Breast epithelium (tissue), 4 donors: ENCODE data around the gene HEBP2. TPM values are rescaled to one million over a fixed set of nuclear protein-coding genes. Genes with fewer than 3 reads are reported as not detected.

Experiments used
- DNase-seq, 2 donors: peaks; one replicate each; pipeline ENCODE4 v3.0.0-alpha.2; 2019; ENCODE audit warnings: low spot score in 2 of 2
- H3K27ac ChIP-seq, 2 donors: fragments of 200-600 bp; sonication (generic) in 1 of 2; one replicate each; pipeline ENCODE4 v1.5.1; 2016 to 2019; ENCODE audit warnings: mild to moderate bottlenecking in 1 of 2
- H3K27me3 ChIP-seq, 2 donors: fragments of 200-600 bp; sonication (generic) in 1 of 2; one replicate each; pipeline versions ENCODE4 v1.5.1 to v1.6.0; 2017 to 2019; ENCODE audit warnings: control low read depth in 1 of 2, mild to moderate bottlenecking in 1 of 2
- H3K36me3 ChIP-seq: fragments of 200-600 bp; one replicate; pipeline ENCODE4 v1.5.1; 2019
- H3K4me1 ChIP-seq, 2 donors: fragments of 200-600 bp; sonication (generic); one replicate each; pipeline ENCODE4 v1.5.1; 2016 to 2019; ENCODE audit warnings: control low read depth in 1 of 2
- H3K4me3 ChIP-seq, 3 donors: fragments of 200-600 bp; sonication (generic); 1 replicate in 2 of 3; 2 replicates in 1 of 3; pipeline ENCODE4 v1.5.1; 2016 to 2019; ENCODE audit warnings: mild to moderate bottlenecking in 3 of 3, moderate library complexity in 2 of 3
- H3K9me3 ChIP-seq, 2 donors: fragments of 200-600 bp; sonication (generic) in 1 of 2; one replicate each; pipeline ENCODE4 v1.5.1; 2016 to 2019; ENCODE audit warnings: control low read depth in 1 of 2
- POLR2A ChIP-seq: fragments of 450-650 bp; IDR thresholded peaks from one replicate; pipeline ENCODE4 v1.6.1; 2016; ENCODE audit warnings: antibody characterized with exemption, mild to moderate bottlenecking, moderate library complexity
- POLR2AphosphoS5 ChIP-seq, 3 donors: sonication (generic); formaldehyde crosslinking; IDR thresholded peaks; one replicate each; pipeline ENCODE4 v1.6.1; 2017; ENCODE audit warnings: antibody characterized with exemption in 3 of 3
- intact Hi-C: fragments of 100-400 bp; cut with DNase I; formaldehyde crosslinking; loops from one replicate; pipeline ENCODE4 v1.15.1; 2023; ENCODE audit warnings: low total_unique reads
- total RNA-seq, 3 donors: library from RNA; depleted of rRNA; stranded (reverse); fragments of >200 nt; gene quantifications; one replicate each; pipeline ENCODE4 v1.1.0, GENCODE V29; 2016
- TF ChIP-seq, protein P1 (sequence below), 3 donors: fragments of 450-650 bp; IDR thresholded peaks; one replicate each; pipeline ENCODE4 v1.5.1; 2016 to 2017; ENCODE audit warnings: antibody characterized with exemption in 3 of 3, mild to moderate bottlenecking in 3 of 3, moderate library complexity in 3 of 3

HEBP2 gene
- total RNA-seq, 3 donors from 2014 or later, result 66.2 to 321 (median 72.6) TPM

DNA sequence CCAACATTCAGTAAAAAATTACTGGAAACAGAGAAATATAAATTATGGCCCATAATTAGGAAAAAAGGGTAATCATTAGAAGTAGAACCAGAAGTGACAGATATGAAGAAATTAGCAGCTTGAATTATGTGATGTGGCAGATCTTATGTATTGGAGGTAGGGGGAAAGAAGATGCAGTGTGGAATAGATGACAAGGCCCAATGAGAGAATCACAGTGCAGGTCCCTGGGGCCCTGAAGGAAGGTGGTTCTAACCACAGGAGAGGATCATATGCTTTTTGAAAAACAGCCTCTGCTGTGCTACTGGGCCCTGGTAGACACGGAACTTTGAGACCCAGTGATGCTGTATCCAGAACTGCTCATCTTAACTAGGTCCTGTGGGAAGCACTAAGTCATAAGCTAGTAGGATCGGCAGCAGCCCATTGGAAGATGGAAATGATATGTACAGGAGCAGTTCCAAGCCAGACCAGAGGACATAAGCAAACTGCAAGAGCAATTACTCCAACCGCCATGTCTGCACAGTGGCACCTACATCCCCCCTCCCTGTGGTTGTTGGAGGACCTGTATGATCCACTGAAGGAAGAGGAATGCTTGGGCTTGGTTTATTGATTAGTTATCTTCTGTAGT lies 14.2 kb downstream of the HEBP2 start:
- Histone ChIP-seq H3K4me3 (no peak overlapping the region), H3K4me1 (no peaks in the 10 kb centered on the region), H3K27ac (no peak overlapping the region), H3K27me3 (no peaks in the 10 kb centered on the region), H3K9me3 (no peaks in the 10 kb centered on the region), H3K36me3 (no peaks in the 10 kb centered on the region)
- no peak for DNase-seq
- TF ChIP-seq, protein P1, sequence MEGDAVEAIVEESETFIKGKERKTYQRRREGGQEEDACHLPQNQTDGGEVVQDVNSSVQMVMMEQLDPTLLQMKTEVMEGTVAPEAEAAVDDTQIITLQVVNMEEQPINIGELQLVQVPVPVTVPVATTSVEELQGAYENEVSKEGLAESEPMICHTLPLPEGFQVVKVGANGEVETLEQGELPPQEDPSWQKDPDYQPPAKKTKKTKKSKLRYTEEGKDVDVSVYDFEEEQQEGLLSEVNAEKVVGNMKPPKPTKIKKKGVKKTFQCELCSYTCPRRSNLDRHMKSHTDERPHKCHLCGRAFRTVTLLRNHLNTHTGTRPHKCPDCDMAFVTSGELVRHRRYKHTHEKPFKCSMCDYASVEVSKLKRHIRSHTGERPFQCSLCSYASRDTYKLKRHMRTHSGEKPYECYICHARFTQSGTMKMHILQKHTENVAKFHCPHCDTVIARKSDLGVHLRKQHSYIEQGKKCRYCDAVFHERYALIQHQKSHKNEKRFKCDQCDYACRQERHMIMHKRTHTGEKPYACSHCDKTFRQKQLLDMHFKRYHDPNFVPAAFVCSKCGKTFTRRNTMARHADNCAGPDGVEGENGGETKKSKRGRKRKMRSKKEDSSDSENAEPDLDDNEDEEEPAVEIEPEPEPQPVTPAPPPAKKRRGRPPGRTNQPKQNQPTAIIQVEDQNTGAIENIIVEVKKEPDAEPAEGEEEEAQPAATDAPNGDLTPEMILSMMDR (IDR thresholded peaks at IDR 0.05), result no peak
- intact Hi-C loops, result no loop called here

DNA sequence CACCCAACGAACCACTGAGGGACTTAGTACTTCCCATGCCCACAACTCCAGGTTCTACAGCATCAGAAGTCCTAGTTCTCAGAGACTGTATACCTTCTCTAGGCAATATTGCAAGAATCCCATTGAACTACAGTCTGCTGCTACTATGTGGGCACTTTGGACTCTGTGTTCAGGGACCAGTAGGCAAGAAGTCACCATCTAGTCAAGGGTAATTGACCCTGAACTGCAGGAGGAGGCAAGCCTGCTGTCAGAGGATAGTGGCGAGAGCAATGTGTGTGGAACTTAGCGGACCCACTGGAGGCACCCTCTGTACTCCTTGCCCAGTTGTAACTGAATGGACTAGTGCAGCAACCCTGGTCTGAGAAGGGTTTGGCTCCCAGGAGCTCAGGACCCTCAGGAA lies 15.7 kb downstream of the HEBP2 start:
- TF ChIP-seq POLR2A (no peak), POLR2AphosphoS5 (IDR thresholded peaks at IDR 0.05) (no peak)
- TF ChIP-seq, protein P1 (IDR thresholded peaks at IDR 0.05), result no peak
- no peaks in the 10 kb centered on the region for H3K9me3 ChIP-seq
- no peak for DNase-seq
- no peaks in the 10 kb centered on the region for H3K27me3 ChIP-seq
- no peak overlapping the region for H3K27ac ChIP-seq
- no peaks in the 10 kb centered on the region for H3K4me1 ChIP-seq
- no peak overlapping the region for H3K4me3 ChIP-seq
- intact Hi-C loops, result loop anchor here (2.0 kb wide), 1 partner anchor 57 kb away; no protein-coding TSS in a partner anchor
- H3K36me3 ChIP-seq, result no peaks in the 10 kb centered on the region

DNA sequence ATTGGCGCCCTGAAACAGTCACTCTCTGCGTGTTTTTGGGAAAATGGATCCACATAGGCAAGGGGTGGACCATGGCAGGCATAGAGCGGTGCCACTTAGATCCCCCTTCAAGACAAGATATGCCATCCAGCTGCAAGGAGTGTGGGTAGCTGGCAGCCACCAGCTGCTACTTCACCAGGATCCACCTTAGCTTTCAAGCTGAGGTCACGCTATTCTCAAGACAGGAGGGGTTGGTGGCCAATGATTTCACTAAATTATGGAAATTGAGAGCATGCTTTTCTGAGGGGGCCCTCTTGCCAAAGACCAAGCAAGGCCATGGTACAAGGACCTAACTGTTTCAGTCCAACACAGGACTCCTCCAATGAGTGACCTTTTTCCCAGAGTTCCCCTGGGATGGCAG lies 16.3 kb downstream of the HEBP2 start:
- Histone ChIP-seq H3K27ac (no peak overlapping the region), H3K27me3 (no peaks in the 10 kb centered on the region), H3K4me3 (no peak overlapping the region), H3K9me3 (no peaks in the 10 kb centered on the region), H3K4me1 (no peaks in the 10 kb centered on the region), H3K36me3 (no peaks in the 10 kb centered on the region)
- TF ChIP-seq POLR2AphosphoS5 (IDR thresholded peaks at IDR 0.05) (no peak), POLR2A (no peak)
- TF ChIP-seq, protein P1 (IDR thresholded peaks at IDR 0.05), result no peak
- DNase-seq, result no peak
- intact Hi-C loops, result loop anchor here (2.0 kb wide), 1 partner anchor 56 kb away; no protein-coding TSS in a partner anchor

DNA sequence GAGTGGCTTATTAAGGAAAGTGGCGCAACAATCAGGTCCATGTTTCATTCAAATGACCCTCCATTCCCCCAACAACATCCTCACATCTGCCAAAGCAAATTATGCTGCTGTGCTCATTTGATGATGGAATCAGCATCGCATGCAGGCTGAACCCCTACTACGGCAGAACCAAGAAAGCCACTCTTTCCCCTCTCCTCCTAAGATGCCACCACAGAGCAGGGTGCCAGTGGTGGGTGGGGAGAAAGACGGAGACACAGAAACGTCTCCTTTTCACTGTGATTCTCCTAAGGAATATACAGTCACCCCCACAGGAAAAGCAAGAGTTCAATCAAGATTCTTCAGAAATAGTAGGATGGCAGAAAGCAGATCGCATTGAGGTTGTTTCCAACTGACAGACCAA lies 17.1 kb downstream of the HEBP2 start:
- Histone ChIP-seq H3K27ac (no peak overlapping the region), H3K4me3 (no peak overlapping the region), H3K4me1 (no peaks in the 10 kb centered on the region), H3K27me3 (no peaks in the 10 kb centered on the region), H3K36me3 (no peaks in the 10 kb centered on the region), H3K9me3 (no peaks in the 10 kb centered on the region)
- TF ChIP-seq, protein P1 (IDR thresholded peaks at IDR 0.05), result no peak
- no peak for TF ChIP-seq POLR2AphosphoS5 (IDR thresholded peaks at IDR 0.05)
- TF ChIP-seq POLR2A, result no peak
- intact Hi-C loops, result loop anchor here (2.0 kb wide), 1 partner anchor 56 kb away; no protein-coding TSS in a partner anchor
- DNase-seq, result no peak

DNA sequence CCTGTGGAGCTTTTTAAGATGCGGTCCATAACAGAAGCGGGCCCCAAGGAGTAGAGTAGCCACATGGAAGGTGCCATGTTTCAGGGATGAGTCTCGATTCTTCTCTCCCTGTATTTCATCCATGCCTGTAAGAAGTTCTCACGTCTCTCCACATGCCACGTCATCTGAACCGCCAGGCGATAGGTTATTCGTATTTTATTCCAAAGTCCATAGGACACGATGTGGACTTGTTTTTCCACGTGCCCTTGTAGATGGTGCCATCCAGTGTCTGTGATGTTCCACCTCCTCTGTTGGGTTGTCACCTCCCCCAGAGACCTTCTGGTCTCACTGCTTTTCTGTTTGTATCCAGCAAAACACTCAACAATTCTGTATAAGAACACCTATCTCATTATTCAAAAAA lies 17.6 kb downstream of the HEBP2 start:
- H3K9me3 ChIP-seq, result no peaks in the 10 kb centered on the region
- no peak overlapping the region for H3K4me3 ChIP-seq
- no peaks in the 10 kb centered on the region for H3K27me3 ChIP-seq
- no peaks in the 10 kb centered on the region for H3K36me3 ChIP-seq
- TF ChIP-seq, protein P1 (IDR thresholded peaks at IDR 0.05), result no peak
- no peak for TF ChIP-seq POLR2AphosphoS5 (IDR thresholded peaks at IDR 0.05)
- TF ChIP-seq POLR2A, result no peak
- H3K4me1 ChIP-seq, result no peaks in the 10 kb centered on the region
- H3K27ac ChIP-seq, result no peak overlapping the region
- DNase-seq, result no peak
- intact Hi-C loops, result loop anchor here (2.0 kb wide), 1 partner anchor 55 kb away; no protein-coding TSS in a partner anchor
